ENCODE results near the gene OTULIN. TPM values are rescaled to one million over a fixed set of nuclear protein-coding genes. Genes with fewer than 3 reads are reported as not detected.

The OTULIN gene
- total and polyA plus RNA-seq, 2 of the 4 experiments (the other 2 are of a cell fraction) = 6.9 to 19.5 TPM

DNA sequence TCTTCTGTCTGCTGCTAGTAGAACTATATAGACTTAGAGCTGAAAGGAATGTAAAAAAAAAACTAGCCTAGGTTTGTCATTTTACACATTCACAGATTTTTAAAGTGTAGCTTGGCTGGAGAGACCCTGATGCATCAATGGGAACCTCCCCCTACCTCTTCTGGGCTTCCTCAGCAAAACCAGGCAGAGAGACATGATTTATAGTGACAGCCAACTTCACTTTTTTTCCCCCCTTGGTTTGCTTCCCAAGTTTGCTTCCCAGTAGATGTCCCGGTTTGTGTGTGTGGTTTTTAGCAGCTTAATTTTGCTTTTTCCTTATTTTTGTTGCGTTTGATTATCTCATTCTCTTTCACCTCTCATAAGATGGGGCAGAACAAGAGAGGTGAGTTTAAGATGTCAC lies 1.8 kb downstream of the OTULIN start:
- Histone ChIP-seq H3K23ac (ENCODE audit: low read depth, low read length) (peak overlapping the region; percentile 22; the same call in 1 of the 2 replicates), H2BK120ac (ENCODE audit: low read depth, low read length) (no peak overlapping the region), H3K4ac (ENCODE audit: low read depth, low read length) (no peak overlapping the region), H3K36me3 (ENCODE audit: control insufficient read depth, insufficient read depth, low read length) (no peaks in the 10 kb centered on the region; the same call in 1 of the 2 replicates), H4K20me1 (ENCODE audit: insufficient read depth, low read length) (peaks cover 45% of the 10 kb centered on the region), H3K14ac (replicated peaks; ENCODE audit: low read depth, low read length) (no peak overlapping the region), H3K9me3 (ENCODE audit: control insufficient read depth, insufficient read depth, low read length) (no peaks in the 10 kb centered on the region), H2AK5ac (ENCODE audit: low read depth, low read length) (no peak overlapping the region), H3K79me1 (ENCODE audit: low read depth in 1 of 2, low read length in 2 of 2) (peaks cover 36 to 72% of the 10 kb centered on the region in 2 experiments), H2BK20ac (ENCODE audit: low read depth, low read length) (no peak overlapping the region), H4K8ac (ENCODE audit: low read depth in 2 of 2, low read length in 2 of 2) (no peak overlapping the region), H3K27me3 (ENCODE audit: control insufficient read depth, insufficient read depth, low read length) (no peaks in the 10 kb centered on the region), H3K4me2 (ENCODE audit: low read depth, low read length) (peak overlapping the region; percentile 73), H3K9me1 (ENCODE audit: insufficient read depth, low read length) (peaks cover 10% of the 10 kb centered on the region; the same call in 1 of the 2 replicates), H2AFZ (replicated peaks; ENCODE audit: low read length, poor library complexity) (no peak overlapping the region), H3K56ac (ENCODE audit: extremely low read depth, insufficient read depth, low read length) (no peak overlapping the region), H4K91ac (ENCODE audit: insufficient read depth, low read depth, low read length) (no peak overlapping the region), H2AK9ac (replicated peaks; ENCODE audit: low read depth, low read length, poor library complexity) (no peak overlapping the region), H3K4me3 (ENCODE audit: insufficient read depth, low read depth, low read length) (no peak overlapping the region; the same call in 1 of the 2 replicates), H4K5ac (ENCODE audit: low read depth, low read length) (no peak overlapping the region), H3K9ac (ENCODE audit: low read depth, low read length) (peak overlapping the region; percentile 26; the same call in 1 of the 2 replicates), H3K18ac (ENCODE audit: low read depth, low read length) (no peak overlapping the region), H3K27ac (ENCODE audit: insufficient read depth, low read length) (no peak overlapping the region), H2BK5ac (ENCODE audit: low read depth, low read length, poor library complexity, severe bottlenecking) (no peak overlapping the region), H3K4me1 (ENCODE audit: control insufficient read depth, insufficient read depth, low read length) (peaks cover 10% of the 10 kb centered on the region), H2BK15ac (ENCODE audit: low read depth, low read length) (no peak overlapping the region)
- no CpG with 5 or more reads among the region's 2 CpGs for WGBS, 2 experiments (ENCODE audit: extremely low coverage in 2 of 2, insufficient read length in 1 of 2)
- ChIA-PET POLR2A (ENCODE audit: unreplicated experiment) (no interaction called here), CTCF (no interaction called here)
- BruUV-seq (replicated peaks) = no TSS peak
- ATAC-seq (ENCODE audit: low read depth) (no peak), DNase-seq (no peak)
- dilution Hi-C loops (cut with HindIII; ENCODE audit: low sequenced_read_pairs, unreplicated experiment) = no loop called here
- in situ Hi-C loops (cut with MboI; ENCODE audit: low sequenced_read_pairs) = loop anchor here (25.0 kb wide), 2 partner anchors 554 to 679 kb away; no protein-coding TSS in a partner anchor
- TF ChIP-seq RFX5 (IDR thresholded peaks at IDR 0.05; ENCODE audit: low read depth, low read length) (no peak), MAZ (IDR thresholded peaks at IDR 0.05; ENCODE audit: borderline replicate concordance, low read depth, low read length) (no peak), FOS (IDR thresholded peaks at IDR 0.05; ENCODE audit: low read depth, low read length) (no peak), SMC3 (IDR thresholded peaks at IDR 0.05; ENCODE audit: low read depth, low read length) (no peak), NFE2L2 (IDR thresholded peaks at IDR 0.05; ENCODE audit: low read depth, low read length) (no peak)
- TF ChIP-seq, protein P1, sequence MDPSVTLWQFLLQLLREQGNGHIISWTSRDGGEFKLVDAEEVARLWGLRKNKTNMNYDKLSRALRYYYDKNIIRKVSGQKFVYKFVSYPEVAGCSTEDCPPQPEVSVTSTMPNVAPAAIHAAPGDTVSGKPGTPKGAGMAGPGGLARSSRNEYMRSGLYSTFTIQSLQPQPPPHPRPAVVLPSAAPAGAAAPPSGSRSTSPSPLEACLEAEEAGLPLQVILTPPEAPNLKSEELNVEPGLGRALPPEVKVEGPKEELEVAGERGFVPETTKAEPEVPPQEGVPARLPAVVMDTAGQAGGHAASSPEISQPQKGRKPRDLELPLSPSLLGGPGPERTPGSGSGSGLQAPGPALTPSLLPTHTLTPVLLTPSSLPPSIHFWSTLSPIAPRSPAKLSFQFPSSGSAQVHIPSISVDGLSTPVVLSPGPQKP (IDR thresholded peaks at IDR 0.05; ENCODE audit: borderline replicate concordance, low read depth, low read length) = no peak
- TF ChIP-seq, protein P2, sequence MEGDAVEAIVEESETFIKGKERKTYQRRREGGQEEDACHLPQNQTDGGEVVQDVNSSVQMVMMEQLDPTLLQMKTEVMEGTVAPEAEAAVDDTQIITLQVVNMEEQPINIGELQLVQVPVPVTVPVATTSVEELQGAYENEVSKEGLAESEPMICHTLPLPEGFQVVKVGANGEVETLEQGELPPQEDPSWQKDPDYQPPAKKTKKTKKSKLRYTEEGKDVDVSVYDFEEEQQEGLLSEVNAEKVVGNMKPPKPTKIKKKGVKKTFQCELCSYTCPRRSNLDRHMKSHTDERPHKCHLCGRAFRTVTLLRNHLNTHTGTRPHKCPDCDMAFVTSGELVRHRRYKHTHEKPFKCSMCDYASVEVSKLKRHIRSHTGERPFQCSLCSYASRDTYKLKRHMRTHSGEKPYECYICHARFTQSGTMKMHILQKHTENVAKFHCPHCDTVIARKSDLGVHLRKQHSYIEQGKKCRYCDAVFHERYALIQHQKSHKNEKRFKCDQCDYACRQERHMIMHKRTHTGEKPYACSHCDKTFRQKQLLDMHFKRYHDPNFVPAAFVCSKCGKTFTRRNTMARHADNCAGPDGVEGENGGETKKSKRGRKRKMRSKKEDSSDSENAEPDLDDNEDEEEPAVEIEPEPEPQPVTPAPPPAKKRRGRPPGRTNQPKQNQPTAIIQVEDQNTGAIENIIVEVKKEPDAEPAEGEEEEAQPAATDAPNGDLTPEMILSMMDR (conservative IDR thresholded peaks at IDR 0.05; ENCODE audit: low read depth, low read length) = no peak
- intact Hi-C loops (cut with micrococcal nuclease) = no loop called here

All from IMR-90 (cell line).